HCT116 (cell line): ENCODE results near the gene THAP3. TPM values are rescaled to one million over a fixed set of nuclear protein-coding genes. Genes with fewer than 3 reads are reported as not detected.

ENCODE experiments used
- ATAC-seq: fragments of 200-7000 bp; cut with Tn5 transposase; 2 replicates; pipeline ENCODE4 v1.9.1; 2020; ENCODE audit warnings: mild to moderate bottlenecking, moderate library complexity
- BruUV-seq: library from RNA; stranded (reverse); fragments of 400-500 nt; replicated peaks from 2 replicates; lab custom pipeline; 2021; lab: Mats Ljungman, UMichigan
- CTCF ChIA-PET: fragments of 300-600 bp; sonication (Branson Sonifier 250); formaldehyde crosslinking; loops from one replicate; lab custom pipeline; 2021; ENCODE audit warnings: antibody characterized with exemption; lab: Charles Lee
- POLR2A ChIA-PET: fragments of 300-600, 350-600 bp; sonication (Branson Sonifier 250); formaldehyde crosslinking; loops from one replicate; lab custom pipeline; 2021; ENCODE audit warnings: antibody characterized with exemption; lab: Charles Lee
- RAD21 ChIA-PET, 2 experiments: fragments of 300-600 bp; sonication (Branson Sonifier 250); formaldehyde crosslinking; loops; one replicate each; lab custom pipeline; 2023; ENCODE audit warnings: low total read pairs in 2 of 2; ENCODE audit not compliant: uncharacterized antibody in 2 of 2, unreplicated experiment in 2 of 2, low non-redundant PET in 1 of 2; lab: Charles Lee
- DNase-seq: peaks from one replicate; pipeline ENCODE4 v3.0.0-alpha.2; 2010; ENCODE audit warnings: low read depth, low spot score
- H2AFZ ChIP-seq: fragments of 200-600 bp; shearing (Covaris generic), sonication (generic); 2 replicates; pipeline ENCODE4 v1.6.1; 2017; ENCODE audit warnings: low read depth, mixed run types, mixed read lengths, antibody characterized with exemption, low read length; ENCODE audit not compliant: poor library complexity, severe bottlenecking
- H3K27ac ChIP-seq: 2 replicates; pipeline ENCODE4 v1.5.1; 2012; ENCODE audit warnings: low read depth, low read length
- H3K27me3 ChIP-seq: fragments of 200-600 bp; sonication (generic); 2 replicates; pipeline ENCODE4 v1.6.1; 2016; ENCODE audit warnings: mixed run types, low read length, mixed read lengths; ENCODE audit not compliant: insufficient read depth
- H3K36me3 ChIP-seq, 2 experiments: fragments of 200-500 bp in 1 of 2; fragments of 200-600 bp in 1 of 2; sonication (Bioruptor generic) in 1 of 2; sonication (generic) in 1 of 2; 2 replicates each; pipeline versions ENCODE4 v1.5.1 to v1.6.1; 2014 to 2016; ENCODE audit warnings: low read length in 2 of 2, inconsistent platforms in 1 of 2, mixed read lengths in 1 of 2, mixed run types in 1 of 2; ENCODE audit not compliant: insufficient read depth in 2 of 2, control insufficient read depth in 1 of 2
- H3K4me1 ChIP-seq, 2 experiments: fragments of 200-600 bp in 1 of 2; sonication (generic) in 1 of 2; 2 replicates each; pipeline versions ENCODE4 v1.5.1 to v1.6.1; 2012 to 2017; ENCODE audit warnings: low read length in 2 of 2, inconsistent platforms in 1 of 2, mild to moderate bottlenecking in 1 of 2, mixed read lengths in 1 of 2, mixed run types in 1 of 2, moderate library complexity in 1 of 2; ENCODE audit not compliant: insufficient read depth in 2 of 2, control insufficient read depth in 1 of 2
- H3K4me2 ChIP-seq: fragments of 200-600 bp; sonication (generic); 2 replicates; pipeline ENCODE4 v1.6.1; 2017; ENCODE audit warnings: mixed run types, low read length, mixed read lengths
- H3K4me3 ChIP-seq, 2 experiments: fragments of 200-600 bp in 1 of 2; sonication (generic) in 1 of 2; replicated peaks in 1 of 2; 2 replicates each; pipeline ENCODE4 v1.5.1; 2011 to 2016; ENCODE audit warnings: low read length in 2 of 2, control low read depth in 1 of 2, low read depth in 1 of 2, mild to moderate bottlenecking in 1 of 2, mixed read lengths in 1 of 2, mixed run types in 1 of 2
- H3K79me2 ChIP-seq: fragments of 200-600 bp; sonication (generic); 2 replicates; pipeline ENCODE4 v1.6.1; 2017; ENCODE audit warnings: mild to moderate bottlenecking, mixed run types, low read length, moderate library complexity, mixed read lengths; ENCODE audit not compliant: insufficient read depth
- H3K9ac ChIP-seq: fragments of 200-600 bp; sonication (generic); 2 replicates; pipeline ENCODE4 v1.6.1; 2016; ENCODE audit warnings: low read length, mixed read lengths
- H3K9me2 ChIP-seq: fragments of 200-600 bp; sonication (generic), shearing (Covaris generic); 2 replicates; pipeline ENCODE4 v1.6.1; 2017; ENCODE audit warnings: mixed run types, mild to moderate bottlenecking, moderate library complexity; ENCODE audit not compliant: insufficient read depth
- H3K9me3 ChIP-seq, 2 experiments: fragments of 200-500 bp in 1 of 2; fragments of 200-600 bp in 1 of 2; sonication (Bioruptor generic) in 1 of 2; sonication (generic) in 1 of 2; 2 replicates each; pipeline ENCODE4 v1.6.1; 2014 to 2017; ENCODE audit warnings: low read length in 2 of 2, mixed read lengths in 2 of 2, inconsistent platforms in 1 of 2, low read depth in 1 of 2, mild to moderate bottlenecking in 1 of 2, mixed run types in 1 of 2, moderate library complexity in 1 of 2; ENCODE audit not compliant: control insufficient read depth in 1 of 2, insufficient read depth in 1 of 2
- H4K20me1 ChIP-seq: fragments of 200-600 bp; sonication (generic), shearing (Covaris generic); 2 replicates; pipeline ENCODE4 v1.6.1; 2017; ENCODE audit warnings: mixed run types, mild to moderate bottlenecking, moderate library complexity; ENCODE audit not compliant: insufficient read depth
- CBX3 ChIP-seq: IDR thresholded peaks from 2 replicates; pipeline ENCODE4 v1.6.1; 2012; ENCODE audit warnings: low read depth
- CEBPB ChIP-seq: IDR thresholded peaks from 2 replicates; pipeline ENCODE4 v1.6.1; 2012; ENCODE audit warnings: low read depth
- CTCF ChIP-seq, 3 experiments: fragments of 200-600 bp in 1 of 3; sonication (generic) in 1 of 3; IDR thresholded peaks in 2 of 3; conservative IDR thresholded peaks in 1 of 3; 2 replicates each; pipeline ENCODE4 v1.5.1; 2012 to 2017; ENCODE audit warnings: low read depth in 2 of 3, low read length in 2 of 3, antibody characterized with exemption in 1 of 3, borderline replicate concordance in 1 of 3, control low read depth in 1 of 3, mild to moderate bottlenecking in 1 of 3, mixed read lengths in 1 of 3, mixed run types in 1 of 3, moderate library complexity in 1 of 3; ENCODE audit not compliant: insufficient read depth in 1 of 3
- EGR1 ChIP-seq: IDR thresholded peaks from 2 replicates; pipeline ENCODE4 v1.6.1; 2012; ENCODE audit warnings: low read depth
- ELF1 ChIP-seq: IDR thresholded peaks from 2 replicates; pipeline ENCODE4 v1.6.1; 2012; ENCODE audit warnings: low read depth, borderline replicate concordance
- EZH2 ChIP-seq: fragments of 200-600 bp; sonication (generic); IDR thresholded peaks from 2 replicates; pipeline ENCODE4 v1.6.1; 2017; ENCODE audit warnings: antibody characterized with exemption, mixed run types
- EZH2phosphoT487 ChIP-seq: fragments of 200-600 bp; IDR thresholded peaks from 2 replicates; pipeline ENCODE4 v1.6.1; 2018; ENCODE audit warnings: antibody characterized with exemption, borderline replicate concordance
- FOSL1 ChIP-seq: IDR thresholded peaks from 2 replicates; pipeline ENCODE4 v1.6.1; 2012; ENCODE audit warnings: low read depth
- MAX ChIP-seq: IDR thresholded peaks from 2 replicates; pipeline ENCODE4 v1.6.1; 2012
- POLR2AphosphoS5 ChIP-seq: IDR thresholded peaks from 2 replicates; pipeline ENCODE4 v1.6.1; 2011; ENCODE audit warnings: mild to moderate bottlenecking, low read depth, low read length, moderate library complexity
- RAD21 ChIP-seq: IDR thresholded peaks from 2 replicates; pipeline ENCODE4 v1.6.1; 2012; ENCODE audit warnings: low read depth, mild to moderate bottlenecking
- SIN3A ChIP-seq: IDR thresholded peaks from 2 replicates; pipeline ENCODE4 v1.6.1; 2012; ENCODE audit warnings: low read depth
- SP1 ChIP-seq: IDR thresholded peaks from 2 replicates; pipeline ENCODE4 v1.6.1; 2012; ENCODE audit warnings: low read depth
- YY1 ChIP-seq: IDR thresholded peaks from 2 replicates; pipeline ENCODE4 v1.6.1; 2011; ENCODE audit warnings: low read length, low read depth, moderate library complexity, mild to moderate bottlenecking; ENCODE audit not compliant: insufficient replicate concordance; ENCODE audit errors: extremely low read depth
- ZFX ChIP-seq: fragments of 450-650 bp; IDR thresholded peaks from 2 replicates; pipeline ENCODE4 v1.6.1; 2017
- ZNF274 ChIP-seq: fragments of 200-500 bp; sonication (Bioruptor generic); IDR thresholded peaks from 2 replicates; pipeline ENCODE4 v1.6.1; 2014; ENCODE audit warnings: mild to moderate bottlenecking, low read depth, low read length, inconsistent platforms
- intact Hi-C: fragments of 100-400 bp; cut with micrococcal nuclease; formaldehyde crosslinking; loops from 2 replicates; pipeline ENCODE4 v1.10.0; 2022
- total RNA-seq: library from RNA; stranded (reverse); gene quantifications from one replicate; pipeline ENCODE4 v1.2.1, GENCODE V29; 2021; ENCODE audit not compliant: unreplicated experiment
- TF ChIP-seq, protein P1 (sequence below): IDR thresholded peaks from 2 replicates; pipeline ENCODE4 v1.6.1; 2012
- TF ChIP-seq, protein P2 (sequence below): IDR thresholded peaks from 2 replicates; pipeline ENCODE4 v1.6.1; 2012; ENCODE audit warnings: low read depth

THAP3 gene
- total RNA-seq, 1 experiment from 2014 or later = 23.1 TPM

- ChIA-PET RAD21 (no interaction called here), CTCF (no interaction called here), POLR2A (no interaction called here)
- TF ChIP-seq CTCF (IDR thresholded peaks at IDR 0.05 in 2 of 3, conservative IDR thresholded peaks at IDR 0.05 in 1 of 3; ENCODE audit: borderline replicate concordance in 1 of 3, insufficient read depth in 1 of 3, low read depth in 2 of 3, low read length in 2 of 3) (no peak), POLR2AphosphoS5 (no peak), RAD21 (no peak), EZH2phosphoT487 (no peak), ZNF274 (no peak), CEBPB (no peak), ZFX (no peak), MAX (no peak), CBX3 (no peak), ELF1 (no peak), SP1 (no peak), SIN3A (no peak), EGR1 (no peak), YY1 (no peak), EZH2 (no peak), FOSL1 (no peak)
- TF ChIP-seq, protein P1, sequence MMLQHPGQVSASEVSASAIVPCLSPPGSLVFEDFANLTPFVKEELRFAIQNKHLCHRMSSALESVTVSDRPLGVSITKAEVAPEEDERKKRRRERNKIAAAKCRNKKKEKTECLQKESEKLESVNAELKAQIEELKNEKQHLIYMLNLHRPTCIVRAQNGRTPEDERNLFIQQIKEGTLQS = no peak
- TF ChIP-seq, protein P2, sequence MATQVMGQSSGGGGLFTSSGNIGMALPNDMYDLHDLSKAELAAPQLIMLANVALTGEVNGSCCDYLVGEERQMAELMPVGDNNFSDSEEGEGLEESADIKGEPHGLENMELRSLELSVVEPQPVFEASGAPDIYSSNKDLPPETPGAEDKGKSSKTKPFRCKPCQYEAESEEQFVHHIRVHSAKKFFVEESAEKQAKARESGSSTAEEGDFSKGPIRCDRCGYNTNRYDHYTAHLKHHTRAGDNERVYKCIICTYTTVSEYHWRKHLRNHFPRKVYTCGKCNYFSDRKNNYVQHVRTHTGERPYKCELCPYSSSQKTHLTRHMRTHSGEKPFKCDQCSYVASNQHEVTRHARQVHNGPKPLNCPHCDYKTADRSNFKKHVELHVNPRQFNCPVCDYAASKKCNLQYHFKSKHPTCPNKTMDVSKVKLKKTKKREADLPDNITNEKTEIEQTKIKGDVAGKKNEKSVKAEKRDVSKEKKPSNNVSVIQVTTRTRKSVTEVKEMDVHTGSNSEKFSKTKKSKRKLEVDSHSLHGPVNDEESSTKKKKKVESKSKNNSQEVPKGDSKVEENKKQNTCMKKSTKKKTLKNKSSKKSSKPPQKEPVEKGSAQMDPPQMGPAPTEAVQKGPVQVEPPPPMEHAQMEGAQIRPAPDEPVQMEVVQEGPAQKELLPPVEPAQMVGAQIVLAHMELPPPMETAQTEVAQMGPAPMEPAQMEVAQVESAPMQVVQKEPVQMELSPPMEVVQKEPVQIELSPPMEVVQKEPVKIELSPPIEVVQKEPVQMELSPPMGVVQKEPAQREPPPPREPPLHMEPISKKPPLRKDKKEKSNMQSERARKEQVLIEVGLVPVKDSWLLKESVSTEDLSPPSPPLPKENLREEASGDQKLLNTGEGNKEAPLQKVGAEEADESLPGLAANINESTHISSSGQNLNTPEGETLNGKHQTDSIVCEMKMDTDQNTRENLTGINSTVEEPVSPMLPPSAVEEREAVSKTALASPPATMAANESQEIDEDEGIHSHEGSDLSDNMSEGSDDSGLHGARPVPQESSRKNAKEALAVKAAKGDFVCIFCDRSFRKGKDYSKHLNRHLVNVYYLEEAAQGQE = no peak
- Histone ChIP-seq H4K20me1 (no peaks in the 10 kb centered on the region), H3K4me2 (no peak overlapping the region), H3K27me3 (no peaks in the 10 kb centered on the region), H2AFZ (no peak overlapping the region), H3K9me2 (no peaks in the 10 kb centered on the region), H3K27ac (no peak overlapping the region), H3K79me2 (peaks cover 30% of the 10 kb centered on the region), H3K9ac (no peak overlapping the region), H3K9me3 (no peaks in the 10 kb centered on the region), H3K36me3 (peaks cover 13 to 18% of the 10 kb centered on the region in 2 experiments; a peak in 2 of 4 replicates), H3K4me3 (no peak overlapping the region), H3K4me1 (peaks cover 0 to 16% of the 10 kb centered on the region in 2 experiments; a peak in 2 of 4 replicates)
- ATAC-seq = no peak
- DNase-seq = no peak
- no TSS peak for BruUV-seq
- intact Hi-C loops = no loop called here
Observed at GRCh38 chr1:6628971-6629479, 4.4 kb downstream of the THAP3 start.
